Hepatocyte (in vitro differentiated cells): Measurements from ENCODE around the gene NCS1.

Experiments
- EZH2 ChIP-seq: fragments of 200-600 bp; sonication (generic); IDR thresholded peaks from 2 replicates; pipeline ENCODE4 v1.6.1; 2016; ENCODE audit warnings: antibody characterized with exemption, mild to moderate bottlenecking, borderline replicate concordance
- TF ChIP-seq, protein P1 (sequence below): fragments of 200-600 bp; sonication (generic); IDR thresholded peaks from 2 replicates; pipeline ENCODE4 v1.5.1; 2016; ENCODE audit warnings: antibody characterized with exemption, mild to moderate bottlenecking; ENCODE audit not compliant: poor library complexity

DNA sequence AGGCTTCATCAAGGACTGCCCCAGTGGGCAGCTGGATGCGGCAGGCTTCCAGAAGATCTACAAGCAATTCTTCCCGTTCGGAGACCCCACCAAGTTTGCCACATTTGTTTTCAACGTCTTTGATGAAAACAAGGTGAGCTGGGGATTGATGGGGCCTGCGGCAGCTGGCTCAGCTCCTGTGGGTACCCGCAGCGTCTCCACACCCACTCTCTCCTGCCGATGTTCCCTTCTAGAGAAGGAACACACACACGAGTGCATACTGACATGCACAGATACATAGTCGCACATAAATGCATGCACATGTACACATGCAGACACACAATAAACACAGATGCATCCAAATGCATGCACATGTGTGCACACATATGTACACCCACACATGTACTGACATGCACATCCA is 45.6 kb downstream of the NCS1 start:
- TF ChIP-seq, protein P1, sequence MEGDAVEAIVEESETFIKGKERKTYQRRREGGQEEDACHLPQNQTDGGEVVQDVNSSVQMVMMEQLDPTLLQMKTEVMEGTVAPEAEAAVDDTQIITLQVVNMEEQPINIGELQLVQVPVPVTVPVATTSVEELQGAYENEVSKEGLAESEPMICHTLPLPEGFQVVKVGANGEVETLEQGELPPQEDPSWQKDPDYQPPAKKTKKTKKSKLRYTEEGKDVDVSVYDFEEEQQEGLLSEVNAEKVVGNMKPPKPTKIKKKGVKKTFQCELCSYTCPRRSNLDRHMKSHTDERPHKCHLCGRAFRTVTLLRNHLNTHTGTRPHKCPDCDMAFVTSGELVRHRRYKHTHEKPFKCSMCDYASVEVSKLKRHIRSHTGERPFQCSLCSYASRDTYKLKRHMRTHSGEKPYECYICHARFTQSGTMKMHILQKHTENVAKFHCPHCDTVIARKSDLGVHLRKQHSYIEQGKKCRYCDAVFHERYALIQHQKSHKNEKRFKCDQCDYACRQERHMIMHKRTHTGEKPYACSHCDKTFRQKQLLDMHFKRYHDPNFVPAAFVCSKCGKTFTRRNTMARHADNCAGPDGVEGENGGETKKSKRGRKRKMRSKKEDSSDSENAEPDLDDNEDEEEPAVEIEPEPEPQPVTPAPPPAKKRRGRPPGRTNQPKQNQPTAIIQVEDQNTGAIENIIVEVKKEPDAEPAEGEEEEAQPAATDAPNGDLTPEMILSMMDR: no peak
- TF ChIP-seq EZH2: no peak
